SK-N-SH (cell line): ENCODE data around the gene C1orf210. TPM values are rescaled to one million over a fixed set of nuclear protein-coding genes. Genes with fewer than 3 reads are reported as not detected.

ENCODE experiments used
- CTCF ChIA-PET: fragments of 300-600, 350-600 bp; formaldehyde crosslinking; extraction: SDS; loops from one replicate; lab custom pipeline; 2021; lab: Yijun Ruan, JAX
- POLR2A ChIA-PET: fragments of 350-600 bp; sonication (Branson Sonifier 250); formaldehyde crosslinking; extraction: SDS; loops from one replicate; lab custom pipeline; 2020; ENCODE audit warnings: antibody characterized with exemption, inconsistent platforms; lab: Yijun Ruan, JAX
- DNase-seq: peaks from one replicate; pipeline ENCODE4 v3.0.0; 2012
- H2AFZ ChIP-seq: fragments of 200-600 bp; sonication (generic); 2 replicates; pipeline ENCODE4 v1.8.1; 2016; ENCODE audit warnings: antibody characterized with exemption, mild to moderate bottlenecking, low read depth
- H3F3A ChIP-seq: fragments of 200-600 bp; sonication (generic); replicated peaks from 2 replicates; pipeline ENCODE3; 2016; ENCODE audit warnings: antibody characterized with exemption, mild to moderate bottlenecking; ENCODE audit not compliant: insufficient read depth
- H3K27ac ChIP-seq, 2 experiments: fragments of 200-500 bp in 1 of 2; fragments of 200-600 bp in 1 of 2; sonication (Bioruptor generic) in 1 of 2; sonication (generic), shearing (Covaris generic) in 1 of 2; 2 replicates each; pipeline versions ENCODE4 v1.5.1 to v1.6.1; 2014 to 2016; ENCODE audit warnings: low read depth in 2 of 2, inconsistent platforms in 1 of 2, low read length in 1 of 2, mild to moderate bottlenecking in 1 of 2, mixed read lengths in 1 of 2
- H3K27me3 ChIP-seq: fragments of 200-600 bp; sonication (generic), shearing (Covaris generic); 2 replicates; pipeline ENCODE4 v1.6.1; 2016; ENCODE audit warnings: mixed run types; ENCODE audit not compliant: insufficient read depth
- H3K36me3 ChIP-seq, 2 experiments: fragments of 200-500 bp in 1 of 2; fragments of 200-600 bp in 1 of 2; sonication (Bioruptor generic) in 1 of 2; sonication (generic) in 1 of 2; replicated peaks in 1 of 2; 2 replicates each; pipeline versions ENCODE3 to v1.5.1; 2014 to 2016; ENCODE audit warnings: low read length in 1 of 2, mild to moderate bottlenecking in 1 of 2; ENCODE audit not compliant: insufficient read depth in 2 of 2, control insufficient read depth in 1 of 2
- H3K4me1 ChIP-seq, 2 experiments: fragments of 200-500 bp in 1 of 2; fragments of 200-600 bp in 1 of 2; sonication (Bioruptor generic) in 1 of 2; sonication (generic), shearing (Covaris generic) in 1 of 2; 2 replicates each; pipeline versions ENCODE4 v1.5.1 to v1.6.1; 2014 to 2016; ENCODE audit warnings: low read depth in 1 of 2, low read length in 1 of 2, mixed run types in 1 of 2; ENCODE audit not compliant: insufficient read depth in 2 of 2, control insufficient read depth in 1 of 2
- H3K4me2 ChIP-seq: fragments of 200-600 bp; sonication (generic), shearing (Covaris generic); 2 replicates; pipeline ENCODE4 v1.6.1; 2017; ENCODE audit warnings: mixed run types
- H3K4me3 ChIP-seq, 2 experiments: fragments of 200-500 bp in 1 of 2; fragments of 200-600 bp in 1 of 2; sonication (Bioruptor generic) in 1 of 2; sonication (generic), shearing (Covaris generic) in 1 of 2; 2 replicates each; pipeline versions ENCODE4 v1.5.1 to v1.8.1; 2014 to 2016; ENCODE audit warnings: low read depth in 2 of 2, inconsistent platforms in 1 of 2, low read length in 1 of 2, mild to moderate bottlenecking in 1 of 2, mixed read lengths in 1 of 2, moderate library complexity in 1 of 2
- H3K79me2 ChIP-seq: fragments of 200-600 bp; sonication (generic); 2 replicates; pipeline ENCODE4 v1.8.1; 2017; ENCODE audit warnings: mild to moderate bottlenecking; ENCODE audit not compliant: insufficient read depth
- H3K9ac ChIP-seq: fragments of 200-600 bp; sonication (generic); 2 replicates; pipeline ENCODE4 v1.6.1; 2017; ENCODE audit warnings: mixed run types
- H3K9me2 ChIP-seq: fragments of 200-600 bp; sonication (generic); 2 replicates; pipeline ENCODE4 v1.6.1; 2017; ENCODE audit warnings: mixed run types
- H3K9me3 ChIP-seq: fragments of 200-600 bp; sonication (generic); 2 replicates; pipeline ENCODE4 v1.6.1; 2017; ENCODE audit warnings: mixed run types, mild to moderate bottlenecking, moderate library complexity
- H4K20me1 ChIP-seq: fragments of 200-600 bp; sonication (generic); 2 replicates; pipeline ENCODE4 v1.6.1; 2017; ENCODE audit warnings: mild to moderate bottlenecking, mixed run types; ENCODE audit not compliant: insufficient read depth
- CHD2 ChIP-seq: fragments of 150-350 bp; IDR thresholded peaks from 2 replicates; pipeline ENCODE4 v1.6.1; 2018; ENCODE audit warnings: low read length; ENCODE audit not compliant: partially characterized antibody
- ELF1 ChIP-seq: IDR thresholded peaks from 2 replicates; pipeline ENCODE4 v1.4.0; 2012
- FOSL2 ChIP-seq: IDR thresholded peaks from 2 replicates; pipeline ENCODE4 v1.4.0; 2012; ENCODE audit warnings: low read depth, mild to moderate bottlenecking, moderate library complexity, borderline replicate concordance
- FOXJ3 ChIP-seq: sonication (generic); formaldehyde crosslinking; IDR thresholded peaks from 2 replicates; pipeline ENCODE4 v1.5.1; 2020; ENCODE audit warnings: mild to moderate bottlenecking, missing genetic modification reagents
- FOXM1 ChIP-seq: IDR thresholded peaks from 2 replicates; pipeline ENCODE4 v1.4.0; 2012; ENCODE audit warnings: low read depth, mild to moderate bottlenecking
- GABPA ChIP-seq: IDR thresholded peaks from 2 replicates; pipeline ENCODE4 v1.4.0; 2012; ENCODE audit warnings: low read depth, mild to moderate bottlenecking
- GATA2 ChIP-seq: sonication (generic); formaldehyde crosslinking; IDR thresholded peaks from 2 replicates; pipeline ENCODE4 v1.5.0; 2020; ENCODE audit warnings: mild to moderate bottlenecking, missing genetic modification reagents
- MAX ChIP-seq: IDR thresholded peaks from 2 replicates; pipeline ENCODE4 v1.4.0; 2012; ENCODE audit warnings: low read depth
- NFIC ChIP-seq: IDR thresholded peaks from 2 replicates; pipeline ENCODE4 v1.4.0; 2012; ENCODE audit warnings: borderline replicate concordance
- NRF1 ChIP-seq: IDR thresholded peaks from 2 replicates; pipeline ENCODE4 v1.6.1; 2012; ENCODE audit warnings: low read depth, mild to moderate bottlenecking, low read length
- REST ChIP-seq: IDR thresholded peaks from 2 replicates; pipeline ENCODE4 v1.6.1; 2012; ENCODE audit warnings: mild to moderate bottlenecking, low read depth, low read length, moderate library complexity
- RFX5 ChIP-seq: IDR thresholded peaks from 2 replicates; pipeline ENCODE4 v1.6.1; 2012; ENCODE audit warnings: mild to moderate bottlenecking, improper control_type of control experiment, low read length
- SIN3A ChIP-seq: IDR thresholded peaks from 2 replicates; pipeline ENCODE4 v1.6.1; 2012; ENCODE audit warnings: low read depth, mild to moderate bottlenecking, low read length, moderate library complexity, borderline replicate concordance
- TAF1 ChIP-seq: IDR thresholded peaks from 2 replicates; pipeline ENCODE4 v1.6.1; 2012; ENCODE audit warnings: low read depth, mild to moderate bottlenecking, low read length, moderate library complexity, borderline replicate concordance
- TCF12 ChIP-seq: IDR thresholded peaks from 2 replicates; pipeline ENCODE4 v1.4.0; 2012
- TEAD4 ChIP-seq: IDR thresholded peaks from 2 replicates; pipeline ENCODE4 v1.4.0; 2012; ENCODE audit warnings: mild to moderate bottlenecking, borderline replicate concordance; ENCODE audit not compliant: insufficient read depth
- USF1 ChIP-seq: IDR thresholded peaks from 2 replicates; pipeline ENCODE4 v1.4.0; 2012; ENCODE audit warnings: low read depth, borderline replicate concordance
- ZBTB33 ChIP-seq: IDR thresholded peaks from 2 replicates; pipeline ENCODE4 v1.4.0; 2012; ENCODE audit warnings: low read depth, borderline replicate concordance
- WGBS: methylation state at CpG from one replicate; pipeline ENCODE4 v1.1.6; 2017; ENCODE audit warnings: low lambda C conversion rate; 5-methylcytosine and 5-hydroxymethylcytosine counted together
- polyA plus RNA-seq, 3 experiments: library from polyadenylated mRNA; depleted of rRNA; stranded (reverse); fragments of >200 nt; gene quantifications; 2 replicates each; pipeline ENCODE4 v1.2.3, GENCODE V29; 2012
- TF ChIP-seq, protein P1 (sequence below): fragments of 150-350 bp; IDR thresholded peaks from 2 replicates; pipeline ENCODE4 v1.6.1; 2017; ENCODE audit warnings: antibody characterized with exemption, low read length, low read depth, borderline replicate concordance
- TF ChIP-seq, protein P2 (sequence below): fragments of 200-600 bp; sonication (generic); IDR thresholded peaks from 2 replicates; pipeline ENCODE4 v1.6.1; 2017; ENCODE audit warnings: antibody characterized with exemption, mild to moderate bottlenecking, moderate library complexity

The C1orf210 gene
- polyA plus RNA-seq, 1 of the 3 experiments (the other 2 are of a cell fraction): not detected

DNA sequence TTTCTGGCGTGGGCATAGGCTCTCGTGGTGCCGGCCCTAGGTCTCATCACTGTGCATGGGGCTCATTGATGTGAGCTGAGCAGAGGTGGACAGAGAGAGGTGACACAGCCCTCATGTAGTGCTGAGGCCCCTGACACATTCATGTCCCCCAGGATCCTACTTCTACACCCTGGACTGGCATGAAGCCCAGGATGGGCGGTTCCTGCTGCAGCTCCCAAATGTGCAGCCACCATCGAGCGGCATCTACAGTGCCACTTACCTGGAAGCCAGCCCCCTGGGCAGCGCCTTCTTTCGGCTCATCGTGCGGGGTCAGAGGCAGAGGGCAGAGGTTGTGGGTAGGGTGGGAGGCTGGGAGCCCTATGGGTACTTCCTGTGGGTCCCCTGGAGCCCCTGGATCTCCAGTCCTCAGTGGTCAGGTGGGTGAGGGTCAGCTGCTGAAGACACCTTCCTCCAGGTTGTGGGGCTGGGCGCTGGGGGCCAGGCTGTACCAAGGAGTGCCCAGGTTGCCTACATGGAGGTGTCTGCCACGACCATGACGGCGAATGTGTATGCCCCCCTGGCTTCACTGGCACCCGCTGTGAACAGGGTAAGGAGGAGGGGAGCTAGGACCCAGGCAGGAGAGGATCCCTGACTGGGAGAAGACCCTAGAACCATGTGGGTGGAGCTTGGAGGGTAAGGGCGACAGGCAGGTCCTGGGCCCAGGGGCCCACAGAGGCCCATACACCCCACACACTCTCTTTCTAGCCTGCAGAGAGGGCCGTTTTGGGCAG lies 21.5 kb upstream of the C1orf210 start:
- ChIA-PET POLR2A (no interaction called here), CTCF (interaction anchor here (0.9 kb wide), 1 partner anchor 10 kb away, joined by 3 read pairs; no protein-coding TSS in a partner anchor)
- no peak for TF ChIP-seq FOSL2
- no peak for TF ChIP-seq TAF1
- TF ChIP-seq SIN3A: no peak
- TF ChIP-seq, protein P1, sequence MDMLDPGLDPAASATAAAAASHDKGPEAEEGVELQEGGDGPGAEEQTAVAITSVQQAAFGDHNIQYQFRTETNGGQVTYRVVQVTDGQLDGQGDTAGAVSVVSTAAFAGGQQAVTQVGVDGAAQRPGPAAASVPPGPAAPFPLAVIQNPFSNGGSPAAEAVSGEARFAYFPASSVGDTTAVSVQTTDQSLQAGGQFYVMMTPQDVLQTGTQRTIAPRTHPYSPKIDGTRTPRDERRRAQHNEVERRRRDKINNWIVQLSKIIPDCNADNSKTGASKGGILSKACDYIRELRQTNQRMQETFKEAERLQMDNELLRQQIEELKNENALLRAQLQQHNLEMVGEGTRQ: no peak
- TF ChIP-seq REST: no peak
- TF ChIP-seq ZBTB33: no peak
- TF ChIP-seq, protein P2, sequence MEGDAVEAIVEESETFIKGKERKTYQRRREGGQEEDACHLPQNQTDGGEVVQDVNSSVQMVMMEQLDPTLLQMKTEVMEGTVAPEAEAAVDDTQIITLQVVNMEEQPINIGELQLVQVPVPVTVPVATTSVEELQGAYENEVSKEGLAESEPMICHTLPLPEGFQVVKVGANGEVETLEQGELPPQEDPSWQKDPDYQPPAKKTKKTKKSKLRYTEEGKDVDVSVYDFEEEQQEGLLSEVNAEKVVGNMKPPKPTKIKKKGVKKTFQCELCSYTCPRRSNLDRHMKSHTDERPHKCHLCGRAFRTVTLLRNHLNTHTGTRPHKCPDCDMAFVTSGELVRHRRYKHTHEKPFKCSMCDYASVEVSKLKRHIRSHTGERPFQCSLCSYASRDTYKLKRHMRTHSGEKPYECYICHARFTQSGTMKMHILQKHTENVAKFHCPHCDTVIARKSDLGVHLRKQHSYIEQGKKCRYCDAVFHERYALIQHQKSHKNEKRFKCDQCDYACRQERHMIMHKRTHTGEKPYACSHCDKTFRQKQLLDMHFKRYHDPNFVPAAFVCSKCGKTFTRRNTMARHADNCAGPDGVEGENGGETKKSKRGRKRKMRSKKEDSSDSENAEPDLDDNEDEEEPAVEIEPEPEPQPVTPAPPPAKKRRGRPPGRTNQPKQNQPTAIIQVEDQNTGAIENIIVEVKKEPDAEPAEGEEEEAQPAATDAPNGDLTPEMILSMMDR: no peak
- TF ChIP-seq NFIC: no peak
- no peak for TF ChIP-seq USF1
- TF ChIP-seq RFX5: no peak
- no peak for TF ChIP-seq NRF1
- TF ChIP-seq ELF1: no peak
- no peak for TF ChIP-seq MAX
- no peak for TF ChIP-seq FOXM1
- no peak for TF ChIP-seq TCF12
- TF ChIP-seq CHD2: no peak
- no peak for TF ChIP-seq FOXJ3 (CRISPR knock-in tag)
- TF ChIP-seq GATA2 (CRISPR knock-in tag): no peak
- no peak for TF ChIP-seq TEAD4
- TF ChIP-seq GABPA: no peak
- no peak overlapping the region for H3K9ac ChIP-seq
- DNase-seq: no peak
- H3K4me3 ChIP-seq: no peak overlapping the region
- no peak overlapping the region for H3K27ac ChIP-seq
- H3K4me2 ChIP-seq: no peak overlapping the region
- no peaks in the 10 kb centered on the region for H3K79me2 ChIP-seq
- no peaks in the 10 kb centered on the region for H4K20me1 ChIP-seq
- H3K4me1 ChIP-seq: no peaks in the 10 kb centered on the region
- 84% methylated on average over 10 of the region's 17 CpGs for WGBS
- H3F3A ChIP-seq: no peaks in the 10 kb centered on the region
- no peaks in the 10 kb centered on the region for H3K9me3 ChIP-seq
- no peak overlapping the region for H2AFZ ChIP-seq
- no peaks in the 10 kb centered on the region for H3K9me2 ChIP-seq
- no peaks in the 10 kb centered on the region for H3K27me3 ChIP-seq
- no peaks in the 10 kb centered on the region for H3K36me3 ChIP-seq
